NCI-H82 treated with DMSO at 0.1 percent for 48 hours (cell line): ENCODE measurements around the gene DPCD.
A peak's percentile ranks its signal among the peaks of the same experiment; 100 is the strongest.
"Not testable (repeated sequence)": the region's sequence is repeated elsewhere in the genome, so short reads cannot be mapped to it uniquely, and the experiment has no call there.

ENCODE experiments used
- DNase-seq: peaks from one replicate; lab custom pipeline; 2025; ENCODE audit not compliant: unreplicated experiment; lab: John Stamatoyannopoulos, UW

DPCD gene

DNA sequence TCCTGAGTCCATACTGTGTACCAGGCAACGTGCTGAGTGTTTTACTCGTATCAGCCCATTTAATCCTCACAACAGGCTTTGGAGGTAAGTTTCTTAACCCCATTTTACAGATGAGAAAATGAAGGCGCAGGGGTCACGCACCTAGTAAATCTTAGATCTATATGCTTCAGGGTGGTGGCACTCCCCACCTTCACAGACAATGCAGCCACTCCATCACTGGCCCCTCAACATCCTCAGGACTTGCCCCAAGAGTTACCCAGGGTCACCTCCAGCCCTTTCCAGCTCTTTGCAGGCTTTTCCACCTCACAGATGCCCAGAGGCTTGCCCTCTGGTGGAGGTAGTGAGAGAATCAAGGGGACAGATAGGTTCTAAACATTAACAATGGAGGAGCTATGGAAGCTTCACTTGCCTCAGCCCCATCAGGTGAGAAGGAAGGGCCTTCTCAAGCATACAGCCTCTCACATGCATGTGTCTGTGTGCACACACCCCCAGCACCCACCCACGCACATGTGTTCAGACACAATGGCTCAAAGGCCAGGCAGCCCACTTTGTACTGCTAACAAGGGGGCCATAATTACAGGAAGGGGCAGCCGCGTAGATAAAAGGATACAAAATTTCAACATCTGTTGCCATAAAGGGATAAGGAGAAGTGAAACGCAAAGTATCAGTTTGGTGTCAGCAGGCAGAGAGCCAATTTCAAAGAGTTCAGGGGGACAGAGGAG, 29.1 kb downstream of the DPCD start:
- DNase-seq, result no peak

DNA sequence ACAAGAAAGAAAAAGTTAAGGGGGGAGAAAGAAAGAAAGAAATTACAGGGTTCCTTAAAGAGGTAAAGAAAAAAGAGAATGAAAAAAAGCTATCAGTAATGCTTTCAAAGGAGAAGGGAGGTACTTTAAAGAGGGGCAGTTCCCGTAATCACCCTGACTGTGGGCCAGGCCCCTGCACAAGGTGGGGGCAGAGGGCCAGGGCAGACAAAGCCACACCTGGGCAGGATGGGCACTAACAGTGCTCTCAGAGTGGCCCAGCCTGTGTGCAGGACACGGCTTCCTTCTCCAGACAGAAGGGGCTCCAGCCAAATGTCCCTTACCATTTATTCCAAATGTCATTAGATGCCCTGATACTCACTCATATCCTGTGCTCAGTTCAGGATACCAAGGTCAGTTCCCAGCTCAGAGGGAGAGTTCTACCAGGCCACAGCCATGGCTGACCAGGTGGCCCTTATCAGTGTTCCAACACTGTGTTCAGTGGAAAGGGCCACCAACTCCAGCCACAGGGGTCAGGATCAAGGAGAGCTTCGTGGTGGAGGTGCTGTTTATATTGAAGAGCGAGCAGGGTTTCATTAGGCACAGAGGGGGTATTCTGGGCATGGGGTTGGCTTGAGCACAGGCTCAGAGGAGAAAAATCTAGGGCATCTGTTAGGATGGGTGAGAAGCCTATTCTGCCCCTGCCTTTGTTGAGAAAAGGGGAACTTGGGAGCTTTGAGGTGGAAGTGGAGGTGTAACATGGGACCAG, 29.9 kb downstream of the DPCD start:
- DNase-seq, result no peak

DNA sequence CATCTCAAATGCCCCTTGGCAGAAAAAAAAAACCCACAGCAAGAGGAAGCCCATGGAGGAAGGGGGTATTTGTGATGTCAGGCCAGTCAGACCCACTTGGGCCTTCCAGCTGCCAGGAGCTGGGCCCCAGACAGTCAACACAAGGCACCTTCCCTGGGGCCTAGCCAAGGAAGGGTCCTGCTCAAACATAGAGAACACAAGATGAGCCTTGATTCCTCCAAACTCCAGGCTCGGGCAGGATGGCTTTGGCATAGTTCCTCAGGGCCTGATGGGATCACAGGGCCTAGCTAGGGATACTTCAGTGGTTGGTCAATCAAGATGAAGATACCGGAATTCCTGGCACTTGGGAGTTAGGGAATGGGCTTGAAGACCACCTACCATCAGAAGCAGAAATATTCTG, 30.8 kb downstream of the DPCD start:
- no peak for DNase-seq

DNA sequence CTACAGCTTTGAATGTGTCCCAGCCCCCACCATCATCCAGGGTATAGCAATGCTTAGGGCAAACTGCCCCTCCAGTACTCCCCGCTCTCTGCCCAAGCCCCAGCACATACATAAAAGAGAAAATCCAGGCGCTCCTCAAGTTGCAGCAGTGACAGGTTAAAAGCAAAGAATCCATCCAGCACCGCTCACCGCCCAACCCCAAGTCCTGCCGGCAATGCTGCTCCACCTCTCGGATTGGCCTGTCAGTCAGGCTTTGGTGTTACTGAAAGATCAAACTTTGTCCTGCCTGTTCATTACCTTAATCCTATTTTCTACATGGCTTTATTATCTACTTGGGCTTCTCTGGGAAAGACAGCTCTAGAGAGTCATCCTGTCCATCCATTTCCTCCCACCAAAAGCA, 31.9 kb downstream of the DPCD start:
- peak; percentile 77 for DNase-seq

DNA sequence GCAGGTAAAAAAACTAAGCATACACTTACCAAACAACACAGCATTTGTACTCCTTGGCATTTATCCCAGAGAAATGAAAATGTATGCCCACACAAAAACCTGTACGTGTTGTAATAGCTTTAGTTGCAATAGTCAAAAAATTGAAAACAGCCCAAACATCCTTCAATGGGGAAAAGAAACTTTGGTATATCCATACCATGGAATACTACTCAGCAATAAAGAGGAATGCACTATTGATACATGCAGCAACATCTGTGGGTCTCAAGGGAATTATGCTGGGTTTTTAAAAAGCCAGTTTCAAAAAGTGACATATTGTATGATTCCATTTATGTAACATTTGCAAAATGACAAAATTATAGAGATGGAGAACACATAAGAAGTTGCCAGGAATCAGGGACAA, 35.4 kb downstream of the DPCD start:
- no peak for DNase-seq

DNA sequence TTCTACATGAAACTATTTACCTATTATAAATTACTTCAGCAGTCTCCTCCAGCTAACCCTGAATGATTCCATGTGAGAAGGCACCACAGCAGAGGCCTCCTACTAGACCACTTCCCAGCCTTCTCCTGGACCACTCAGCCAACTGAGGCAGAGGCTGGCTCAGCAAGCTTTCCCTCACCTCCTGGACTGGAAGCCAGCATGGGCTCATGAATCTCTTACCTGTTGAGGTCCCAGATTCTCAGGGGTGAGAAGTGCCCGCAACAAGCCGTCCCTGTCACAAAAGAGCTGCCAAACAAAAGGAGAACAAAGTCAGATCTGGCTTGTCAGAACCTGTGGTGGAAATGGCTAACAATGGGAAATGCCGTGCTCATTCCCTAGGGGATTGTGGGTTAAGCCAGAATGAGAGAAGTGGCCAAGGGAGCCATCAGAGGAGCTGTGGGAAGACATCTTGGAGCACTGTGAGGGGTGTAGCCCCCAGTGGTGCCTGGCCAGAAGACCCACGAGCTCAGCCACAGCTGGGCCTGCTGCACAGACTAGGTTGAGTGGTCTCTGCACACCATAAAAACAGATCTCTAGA, 36.5 kb downstream of the DPCD start:
- no peak for DNase-seq

DNA sequence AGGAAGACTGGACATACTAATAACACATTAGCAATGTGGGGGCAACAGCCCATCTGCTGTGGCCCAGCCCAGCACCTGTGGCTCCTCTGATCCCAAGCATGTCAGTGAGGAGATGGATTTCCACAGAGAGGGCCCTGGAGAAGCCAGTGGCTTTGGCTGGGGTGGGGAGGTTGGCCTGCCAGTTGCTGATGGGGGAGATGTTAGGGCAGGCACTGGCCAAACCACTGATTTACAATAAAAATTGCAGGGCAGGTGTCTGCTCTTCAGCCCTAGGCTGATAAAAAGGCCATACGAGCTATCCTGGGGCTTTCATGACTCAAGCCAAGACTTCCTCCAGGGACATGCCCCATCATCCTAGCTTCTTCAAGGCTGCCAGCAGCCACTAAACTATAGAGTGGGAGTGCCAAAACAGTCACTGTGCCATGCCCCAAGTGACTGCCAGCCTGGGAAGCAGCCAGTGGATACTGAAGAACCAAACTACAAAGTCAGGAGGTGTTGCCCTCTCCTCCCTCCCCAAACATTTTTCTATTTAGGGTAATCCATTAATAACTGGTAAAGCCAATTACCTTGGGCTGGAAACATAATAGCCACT, 37.8 kb downstream of the DPCD start:
- peak; percentile 63 for DNase-seq

DNA sequence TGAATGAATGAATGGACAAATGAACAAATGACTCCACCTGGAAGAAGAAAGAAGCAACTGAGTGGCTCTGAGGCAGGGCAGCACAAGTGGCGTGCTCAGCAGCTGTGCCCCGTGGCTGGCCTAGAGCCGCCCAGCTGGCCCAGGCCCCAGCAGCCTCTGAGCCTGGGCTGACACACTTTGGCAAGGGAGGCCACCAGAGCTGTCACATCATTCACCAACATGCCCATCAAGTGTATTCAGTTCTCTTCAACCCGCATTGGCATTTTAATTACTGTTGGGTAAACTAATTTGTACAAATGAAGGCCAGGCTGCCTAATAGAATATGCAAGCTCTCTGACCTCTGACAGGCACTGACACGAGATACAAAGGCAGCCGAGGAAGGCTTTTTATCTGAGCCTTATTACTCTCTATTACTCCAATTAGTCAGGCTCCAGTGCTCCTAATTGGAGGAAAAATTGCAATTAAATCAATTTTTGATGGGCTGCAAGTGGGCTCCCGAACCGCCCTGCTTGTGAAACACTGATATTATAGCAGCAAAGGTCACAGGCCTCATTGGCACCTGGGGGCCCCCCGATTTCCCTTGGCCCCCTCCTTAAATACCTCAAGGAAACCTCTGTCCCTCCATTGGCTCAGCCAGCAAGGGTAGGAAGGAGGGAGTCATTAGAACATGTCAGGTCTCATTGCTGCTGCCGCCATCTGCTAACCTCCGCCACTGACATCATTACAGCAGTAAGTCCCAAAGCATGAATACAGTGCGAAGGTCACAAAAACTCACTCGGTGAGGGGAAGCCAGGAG, 41.9 kb downstream of the DPCD start:
- no peak for DNase-seq

DNA sequence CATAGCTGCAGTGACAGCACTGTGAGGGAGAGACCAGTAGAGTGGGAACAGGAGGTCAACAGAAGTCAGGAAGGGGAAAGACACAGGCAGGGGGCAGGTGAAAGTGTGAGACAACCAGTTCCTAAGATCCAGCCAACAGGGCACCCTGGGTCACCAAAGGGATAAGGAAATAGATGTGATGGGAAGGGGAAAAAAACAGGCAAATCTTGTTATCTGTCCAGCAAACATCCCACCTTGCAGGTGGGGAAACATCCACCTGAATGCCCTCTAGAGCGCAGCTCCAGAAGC, 42.5 kb downstream of the DPCD start:
- no peak for DNase-seq

DNA sequence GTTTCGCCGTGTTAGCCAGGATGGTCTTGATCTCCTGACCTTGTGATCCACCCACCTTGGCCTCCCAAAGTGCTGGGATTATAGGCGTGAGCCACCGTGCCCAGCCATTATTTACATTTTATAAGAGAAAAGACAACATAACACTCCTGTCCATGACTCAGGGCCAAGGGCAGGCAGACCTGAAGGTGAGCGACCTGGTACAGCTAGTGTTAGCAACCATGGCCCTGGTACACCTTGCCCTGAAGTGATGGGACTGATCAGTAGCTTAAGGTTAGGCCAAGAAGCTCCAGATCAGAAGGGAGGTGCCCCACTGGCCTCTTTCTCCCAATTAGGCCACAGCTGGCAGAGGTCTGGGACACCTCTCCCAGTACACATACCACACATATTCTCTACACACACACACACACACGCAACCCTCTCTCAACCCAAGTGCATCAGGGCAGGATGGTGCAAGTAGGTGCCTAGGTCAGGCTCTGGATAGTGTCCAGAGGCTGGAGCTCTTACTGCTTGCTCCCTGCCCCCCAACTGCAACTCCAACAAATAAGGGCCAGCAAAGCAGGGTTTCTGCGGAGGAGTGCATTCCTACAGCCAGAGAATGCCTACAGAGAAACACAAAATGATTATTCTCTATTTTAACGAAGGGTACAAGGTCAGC, 43.8 kb downstream of the DPCD start:
- no peak for DNase-seq

DNA sequence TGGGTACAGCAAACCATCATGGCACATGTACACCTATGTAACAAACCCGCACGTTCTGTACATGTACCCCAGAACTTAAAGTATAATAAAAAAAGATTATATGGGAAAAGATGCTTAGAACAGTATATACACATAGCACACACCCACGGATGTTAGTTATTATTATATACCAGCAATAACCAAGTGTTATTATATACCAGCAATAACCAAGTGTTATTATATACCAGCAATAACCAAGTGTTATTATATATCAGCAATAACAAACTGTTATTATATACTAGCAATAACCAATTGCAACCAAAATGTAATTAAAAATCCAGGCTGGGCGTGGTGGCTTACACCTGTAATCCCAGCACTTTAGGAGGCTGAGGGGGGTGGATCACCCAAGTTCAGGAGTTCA, 45.4 kb downstream of the DPCD start:
- DNase-seq, result not testable (repeated sequence)

DNA sequence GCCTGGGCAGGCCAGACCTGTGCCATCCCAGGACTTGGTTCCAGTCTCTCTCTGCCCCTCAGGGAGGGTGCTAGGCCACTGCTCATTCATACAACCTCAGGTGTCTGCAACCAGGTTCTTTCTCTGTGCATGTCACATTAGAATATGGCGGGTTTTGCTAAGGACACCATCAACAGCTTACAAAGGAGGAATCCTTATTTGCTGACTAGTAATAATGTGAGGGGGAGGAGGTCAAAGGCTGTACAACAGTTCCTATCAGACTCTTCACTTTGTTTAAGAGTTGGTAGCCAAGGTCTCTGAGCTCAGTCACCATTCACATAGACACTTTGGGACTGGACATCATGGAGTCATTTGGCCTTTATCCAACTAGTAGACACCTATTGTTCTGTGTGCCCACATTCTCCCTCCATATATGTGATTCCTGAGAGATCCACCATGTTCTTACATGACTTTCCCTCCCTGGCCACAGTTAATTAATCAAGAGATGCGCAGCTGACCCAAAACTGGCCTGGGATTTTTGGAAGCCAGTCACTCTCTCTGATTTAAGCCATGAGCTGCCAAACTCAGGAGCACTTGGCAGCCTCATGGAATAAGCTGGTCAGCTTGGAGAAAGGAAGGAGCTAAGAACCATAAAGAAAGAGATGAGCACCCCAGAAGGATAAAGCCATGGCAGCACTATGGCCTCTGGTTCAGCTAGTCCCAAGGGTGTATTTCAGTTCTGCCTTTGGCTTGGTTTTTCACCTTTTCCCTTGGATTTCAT, 51.2 kb downstream of the DPCD start:
- DNase-seq, result no peak

DNA sequence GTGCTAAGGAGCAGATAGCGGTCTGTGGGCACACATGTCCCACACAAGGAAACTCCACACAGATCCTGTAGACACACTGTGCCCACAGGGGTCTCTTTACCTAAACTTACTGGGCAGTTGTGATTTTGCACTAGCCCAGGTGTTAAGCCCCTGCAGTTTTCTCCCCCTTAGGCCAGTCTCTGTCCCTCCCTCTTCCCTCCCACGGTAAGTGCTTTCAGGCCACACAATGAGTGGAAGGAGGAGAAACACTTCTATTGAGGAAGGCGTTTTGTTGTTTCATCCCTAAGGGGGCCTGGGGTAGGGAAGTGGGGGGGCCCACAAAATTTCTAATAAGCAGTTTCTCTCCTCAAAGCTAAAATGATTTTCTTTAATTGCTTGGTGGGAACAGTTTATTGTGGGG, 55.4 kb downstream of the DPCD start:
- no peak for DNase-seq

DNA sequence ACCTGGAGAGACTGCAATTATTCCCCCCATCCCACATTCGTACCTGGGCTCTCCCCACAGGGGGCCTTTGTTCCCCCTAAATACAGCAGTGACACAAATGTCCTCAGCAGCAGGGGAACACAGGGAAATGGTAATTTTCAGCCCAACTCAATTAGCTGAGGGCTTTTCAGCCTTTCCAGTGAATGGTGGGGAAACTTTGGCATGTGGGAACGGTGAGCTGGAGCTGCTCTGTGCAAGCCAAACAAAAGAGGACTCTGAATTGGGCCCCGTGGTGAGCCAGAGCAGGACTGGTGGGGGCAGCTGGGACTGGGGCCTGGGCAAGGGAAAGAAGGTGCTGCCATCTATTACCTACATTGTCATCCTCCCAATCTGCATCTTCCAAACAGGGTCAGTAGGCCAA, 55.9 kb downstream of the DPCD start:
- DNase-seq, result no peak

DNA sequence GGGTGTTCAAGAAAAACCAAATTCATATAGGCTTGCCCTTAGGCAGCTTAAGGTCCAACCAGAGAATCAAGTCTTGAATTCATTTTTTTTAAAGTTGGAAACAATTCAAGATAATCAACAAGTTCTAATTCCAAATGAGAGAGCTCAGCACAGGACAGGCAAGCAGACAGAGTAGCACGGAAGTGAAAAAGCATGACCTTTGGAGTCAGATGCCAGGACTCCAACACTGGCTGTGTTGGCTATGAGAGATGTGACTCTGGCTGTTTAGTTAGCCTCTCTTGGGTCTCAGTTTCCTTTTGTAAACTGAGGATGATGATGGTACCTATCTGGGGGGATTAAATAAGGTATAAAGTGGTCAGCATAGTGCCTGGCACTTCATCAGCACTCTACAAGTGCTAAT, 57.5 kb downstream of the DPCD start:
- no peak for DNase-seq

DNA sequence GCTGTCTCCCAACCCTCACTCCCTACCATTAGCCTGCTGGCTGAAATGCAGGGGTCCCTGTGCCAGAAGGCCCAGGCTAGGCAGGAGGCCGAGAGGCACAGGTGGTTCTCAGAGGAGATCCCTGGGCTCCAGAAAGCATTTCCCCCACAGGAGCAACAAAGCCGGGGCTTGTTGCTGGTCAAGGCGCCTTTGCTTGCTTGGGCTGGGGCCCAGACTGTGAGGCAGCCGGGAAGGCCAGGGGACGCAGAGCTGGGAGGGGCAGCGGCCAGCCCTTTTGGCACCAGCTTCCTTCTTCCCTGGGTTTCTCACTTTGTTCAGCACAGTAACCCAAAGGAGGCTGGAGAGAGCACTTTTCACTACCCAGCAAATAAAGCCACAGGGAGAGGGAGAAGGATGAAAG, 58.2 kb downstream of the DPCD start:
- DNase-seq, result no peak

DNA sequence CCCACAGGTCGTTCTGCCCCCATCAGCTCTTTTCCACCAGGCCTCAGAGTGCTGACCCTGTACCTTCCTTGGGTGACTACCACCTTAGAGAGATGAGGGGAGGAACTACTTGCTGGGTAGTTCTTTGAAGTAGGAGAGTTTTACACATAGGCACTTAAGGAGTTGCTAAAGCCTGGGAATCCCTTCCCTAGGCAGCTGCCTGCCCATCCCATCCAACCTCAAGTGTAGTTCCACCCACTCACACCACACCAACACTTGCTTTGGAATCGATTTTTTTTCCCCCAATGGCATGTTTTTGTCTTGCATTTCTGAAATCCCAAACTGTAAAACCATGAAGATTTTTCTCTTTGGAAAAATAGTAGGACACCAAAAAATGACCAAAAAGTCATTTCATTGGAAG, 59.1 kb downstream of the DPCD start:
- no peak for DNase-seq

DNA sequence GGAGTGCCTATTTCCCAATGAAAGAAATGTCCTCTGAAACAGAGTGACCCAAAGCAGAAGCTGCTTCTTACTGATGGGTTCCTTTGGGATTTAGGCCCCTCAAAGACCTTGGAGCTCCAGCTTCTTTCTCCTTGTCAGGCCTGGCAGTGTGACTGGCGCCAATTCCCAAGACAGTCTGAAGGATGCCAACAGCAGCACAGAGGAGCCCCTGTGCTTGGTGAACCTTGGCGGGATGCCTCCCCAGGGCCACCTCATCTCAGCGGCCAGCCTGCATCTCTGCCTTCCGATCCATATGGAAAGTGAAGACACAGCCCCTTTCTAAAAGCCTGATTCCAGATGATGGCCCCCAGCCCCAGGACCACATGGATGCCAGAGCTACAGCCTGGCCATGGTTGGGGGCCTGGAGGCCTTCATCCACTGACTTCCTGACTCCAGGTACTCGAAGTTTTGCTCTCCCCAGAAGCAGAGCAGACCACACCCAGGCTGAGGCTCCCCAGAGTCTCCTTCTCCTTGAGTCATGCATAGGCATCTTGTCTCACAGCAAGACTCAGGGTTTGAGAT, 61.5 kb downstream of the DPCD start:
- no peak for DNase-seq

DNA sequence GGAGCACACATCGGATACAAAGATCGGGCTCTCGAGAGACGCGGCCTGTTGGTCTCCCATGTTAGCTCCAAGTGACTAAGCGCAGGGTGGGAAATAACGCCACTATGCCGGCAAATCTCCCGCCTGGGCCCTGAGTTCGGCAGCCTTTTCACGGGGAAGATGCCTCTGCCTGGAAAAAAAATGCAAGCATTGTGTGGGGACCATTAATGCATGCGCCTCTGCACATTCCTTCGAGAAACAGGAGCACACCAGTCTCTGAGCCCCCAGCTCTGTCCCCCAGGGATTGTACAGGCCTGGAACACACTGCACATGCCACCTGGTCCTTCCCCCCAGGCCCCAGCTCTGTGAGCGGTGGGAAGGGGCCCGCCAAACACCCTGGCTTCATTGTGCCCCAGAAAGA, 62.7 kb downstream of the DPCD start:
- no peak for DNase-seq

DNA sequence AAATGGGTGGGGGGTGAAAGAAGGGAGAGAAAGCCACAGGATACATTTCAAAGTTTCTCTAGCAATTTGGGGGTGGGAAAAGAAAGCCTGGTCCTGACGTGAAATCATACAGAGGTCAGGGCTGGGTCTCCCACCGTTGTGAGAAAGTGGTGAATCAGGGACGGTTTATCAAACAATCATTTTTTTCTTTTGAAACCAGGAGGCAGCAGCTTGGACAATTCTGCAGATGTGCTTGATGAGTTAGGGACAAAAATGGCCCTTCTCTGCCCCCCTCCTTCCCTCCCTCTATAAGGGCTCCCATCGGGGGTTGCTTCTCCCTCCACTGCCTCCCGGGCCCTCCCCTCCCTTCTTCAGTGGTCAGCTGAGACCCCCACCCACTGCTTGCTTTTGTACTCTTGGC, 63.2 kb downstream of the DPCD start:
- DNase-seq, result no peak
